Caco-2 (cell line): ENCODE measurements around the gene ZNF407. TPM values are rescaled to one million over a fixed set of nuclear protein-coding genes. Genes with fewer than 3 reads are reported as not detected.

Source experiments
- BruUV-seq: library from RNA; stranded (reverse); fragments of 400-500 nt; replicated peaks from 2 replicates; lab custom pipeline; 2021; lab: Mats Ljungman, UMichigan
- CTCF ChIA-PET: fragments of 300-600 bp; sonication (Branson Sonifier 250); formaldehyde crosslinking; loops from one replicate; lab custom pipeline; 2022; ENCODE audit warnings: antibody characterized with exemption; lab: Charles Lee
- POLR2A ChIA-PET: fragments of 300-600 bp; sonication (Branson Sonifier 250); formaldehyde crosslinking; loops from one replicate; lab custom pipeline; 2022; ENCODE audit warnings: antibody characterized with exemption; lab: Charles Lee
- DNase-seq, 2 experiments: peaks; one replicate each; pipeline versions ENCODE4 v3.0.0 to v3.0.0-alpha.2; 2020 to 2022
- H3K27me3 ChIP-seq: replicated peaks from 2 replicates; pipeline ENCODE4 v1.6.0; 2011; ENCODE audit warnings: low read length; ENCODE audit not compliant: control insufficient read depth, insufficient read depth
- H3K36me3 ChIP-seq: 2 replicates; pipeline ENCODE4 v1.5.1; 2011; ENCODE audit warnings: low read length; ENCODE audit not compliant: control insufficient read depth, insufficient read depth
- H3K4me1 ChIP-seq: fragments of 250-450 bp; sonication (Bioruptor Pico); 2 replicates; pipeline ENCODE4 v1.5.1; 2020; ENCODE audit warnings: mild to moderate bottlenecking
- H3K4me3 ChIP-seq: 2 replicates; pipeline ENCODE4 v1.5.1; 2011; ENCODE audit warnings: low read depth, mild to moderate bottlenecking, control low read depth, low read length
- H3K9me3 ChIP-seq: fragments of 250-450 bp; sonication (Bioruptor Pico); 2 replicates; pipeline ENCODE4 v1.5.1; 2020; ENCODE audit warnings: mild to moderate bottlenecking, moderate library complexity
- H3K27ac Mint-ChIP-seq: one replicate; pipeline ENCODE4 v1.8.0; 2022; ENCODE audit warnings: mixed read lengths; ENCODE audit not compliant: unreplicated experiment
- H3K27me3 Mint-ChIP-seq: one replicate; pipeline ENCODE4 v1.8.0; 2022; ENCODE audit warnings: mixed read lengths; ENCODE audit not compliant: insufficient read depth, unreplicated experiment
- H3K36me3 Mint-ChIP-seq: one replicate; pipeline ENCODE4 v1.8.0; 2022; ENCODE audit warnings: mild to moderate bottlenecking, mixed read lengths; ENCODE audit not compliant: insufficient read depth, unreplicated experiment
- H3K4me1 Mint-ChIP-seq: one replicate; pipeline ENCODE4 v1.8.0; 2022; ENCODE audit warnings: low read depth, mixed read lengths; ENCODE audit not compliant: unreplicated experiment
- H3K4me3 Mint-ChIP-seq: one replicate; pipeline ENCODE4 v1.8.0; 2022; ENCODE audit warnings: mild to moderate bottlenecking, moderate library complexity, mixed read lengths; ENCODE audit not compliant: unreplicated experiment
- H3K9me3 Mint-ChIP-seq: one replicate; pipeline ENCODE4 v1.8.0; 2022; ENCODE audit warnings: mixed read lengths; ENCODE audit not compliant: unreplicated experiment
- intact Hi-C: fragments of 100-400 bp; cut with micrococcal nuclease; formaldehyde crosslinking; loops from one replicate; pipeline ENCODE4 v1.10.0; 2022; ENCODE audit not compliant: unreplicated experiment
- total RNA-seq: library from RNA; stranded (reverse); gene quantifications from 2 replicates; pipeline ENCODE4 v1.2.3, GENCODE V29; 2022
- TF ChIP-seq, protein P1 (sequence below), 2 experiments: fragments of 200-600 bp in 1 of 2; IDR thresholded peaks; 1 replicate in 1 of 2; 2 replicates in 1 of 2; pipeline versions ENCODE4 v1.5.1 to v1.8.0; 2011 to 2022; ENCODE audit warnings: antibody characterized with exemption in 1 of 2, control low read depth in 1 of 2, inconsistent platforms in 1 of 2, low read depth in 1 of 2, low read length in 1 of 2, mild to moderate bottlenecking in 1 of 2, moderate library complexity in 1 of 2; ENCODE audit not compliant: insufficient read depth in 1 of 2, severe bottlenecking in 1 of 2, unreplicated experiment in 1 of 2

Gene ZNF407
- total RNA-seq, 1 experiment from 2014 or later: 4.7 TPM

DNA sequence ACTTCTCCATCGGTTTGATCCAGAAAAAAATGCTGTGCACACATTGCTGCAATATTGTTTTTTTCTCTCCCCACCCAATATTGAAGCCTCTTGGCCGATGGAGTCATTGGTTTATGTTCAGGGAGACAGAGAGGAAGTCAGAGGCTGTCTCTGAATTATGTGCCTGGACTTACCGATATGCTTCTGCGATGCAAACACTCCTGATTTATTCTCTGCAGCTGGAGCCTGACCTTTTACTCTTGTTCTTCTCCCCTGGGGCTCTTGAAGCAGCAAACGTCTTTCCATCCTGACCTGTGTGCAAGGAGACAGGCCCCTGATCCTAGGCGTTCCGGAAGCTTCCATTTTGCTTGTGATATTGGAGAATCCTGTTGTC is 511.6 kb downstream of the ZNF407 start:
- intact Hi-C loops: no loop called here
- H3K27me3 ChIP-seq: no peaks in the 10 kb centered on the region
- H3K4me3 ChIP-seq: no peak overlapping the region
- ChIA-PET CTCF (no interaction called here), POLR2A (no interaction called here)
- H3K4me1 Mint-ChIP-seq: no peaks in the 10 kb centered on the region
- no peak overlapping the region for H3K4me3 Mint-ChIP-seq
- no peak overlapping the region for H3K27ac Mint-ChIP-seq
- no peak for DNase-seq
- no peaks in the 10 kb centered on the region for H3K9me3 Mint-ChIP-seq
- no TSS peak for BruUV-seq
- H3K9me3 ChIP-seq: no peaks in the 10 kb centered on the region
- H3K36me3 Mint-ChIP-seq: no peaks in the 10 kb centered on the region
- TF ChIP-seq, protein P1, sequence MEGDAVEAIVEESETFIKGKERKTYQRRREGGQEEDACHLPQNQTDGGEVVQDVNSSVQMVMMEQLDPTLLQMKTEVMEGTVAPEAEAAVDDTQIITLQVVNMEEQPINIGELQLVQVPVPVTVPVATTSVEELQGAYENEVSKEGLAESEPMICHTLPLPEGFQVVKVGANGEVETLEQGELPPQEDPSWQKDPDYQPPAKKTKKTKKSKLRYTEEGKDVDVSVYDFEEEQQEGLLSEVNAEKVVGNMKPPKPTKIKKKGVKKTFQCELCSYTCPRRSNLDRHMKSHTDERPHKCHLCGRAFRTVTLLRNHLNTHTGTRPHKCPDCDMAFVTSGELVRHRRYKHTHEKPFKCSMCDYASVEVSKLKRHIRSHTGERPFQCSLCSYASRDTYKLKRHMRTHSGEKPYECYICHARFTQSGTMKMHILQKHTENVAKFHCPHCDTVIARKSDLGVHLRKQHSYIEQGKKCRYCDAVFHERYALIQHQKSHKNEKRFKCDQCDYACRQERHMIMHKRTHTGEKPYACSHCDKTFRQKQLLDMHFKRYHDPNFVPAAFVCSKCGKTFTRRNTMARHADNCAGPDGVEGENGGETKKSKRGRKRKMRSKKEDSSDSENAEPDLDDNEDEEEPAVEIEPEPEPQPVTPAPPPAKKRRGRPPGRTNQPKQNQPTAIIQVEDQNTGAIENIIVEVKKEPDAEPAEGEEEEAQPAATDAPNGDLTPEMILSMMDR (IDR thresholded peaks at IDR 0.05; ENCODE audit: insufficient read depth in 1 of 2, low read depth in 1 of 2, low read length in 1 of 2, severe bottlenecking in 1 of 2, unreplicated experiment in 1 of 2): no peak
- H3K36me3 ChIP-seq: no peaks in the 10 kb centered on the region
- no peaks in the 10 kb centered on the region for H3K27me3 Mint-ChIP-seq
- no peaks in the 10 kb centered on the region for H3K4me1 ChIP-seq

GRCh38 chr18:75109819-75110218 is 512.1 kb downstream of the ZNF407 start:
- CTCF ChIA-PET: no interaction called here
- no peak for DNase-seq
- TF ChIP-seq, protein P1 (IDR thresholded peaks at IDR 0.05; ENCODE audit: insufficient read depth in 1 of 2, low read depth in 1 of 2, low read length in 1 of 2, severe bottlenecking in 1 of 2, unreplicated experiment in 1 of 2): no peak
- H3K9me3 ChIP-seq: no peaks in the 10 kb centered on the region
- no peaks in the 10 kb centered on the region for H3K27me3 Mint-ChIP-seq
- no peaks in the 10 kb centered on the region for H3K9me3 Mint-ChIP-seq
- no peaks in the 10 kb centered on the region for H3K4me1 Mint-ChIP-seq
- H3K36me3 ChIP-seq: no peaks in the 10 kb centered on the region
- intact Hi-C loops: no loop called here
- BruUV-seq: no TSS peak
- no peak overlapping the region for H3K4me3 Mint-ChIP-seq
- no peaks in the 10 kb centered on the region for H3K4me1 ChIP-seq
- POLR2A ChIA-PET: no interaction called here
- H3K36me3 Mint-ChIP-seq: no peaks in the 10 kb centered on the region
- H3K27ac Mint-ChIP-seq: no peak overlapping the region
- H3K4me3 ChIP-seq: no peak overlapping the region
- H3K27me3 ChIP-seq: no peaks in the 10 kb centered on the region

GRCh38 chr18:75110311-75110710 is 512.6 kb downstream of the ZNF407 start:
- Mint-ChIP-seq H3K27me3 (no peaks in the 10 kb centered on the region), H3K9me3 (no peaks in the 10 kb centered on the region), H3K27ac (no peak overlapping the region), H3K4me1 (no peaks in the 10 kb centered on the region), H3K4me3 (no peak overlapping the region), H3K36me3 (no peaks in the 10 kb centered on the region)
- no peaks in the 10 kb centered on the region for H3K4me1 ChIP-seq
- H3K9me3 ChIP-seq: no peaks in the 10 kb centered on the region
- no peak overlapping the region for H3K4me3 ChIP-seq
- no TSS peak for BruUV-seq
- H3K27me3 ChIP-seq: no peaks in the 10 kb centered on the region
- TF ChIP-seq, protein P1 (IDR thresholded peaks at IDR 0.05; ENCODE audit: insufficient read depth in 1 of 2, low read depth in 1 of 2, low read length in 1 of 2, severe bottlenecking in 1 of 2, unreplicated experiment in 1 of 2): no peak
- POLR2A ChIA-PET: no interaction called here
- intact Hi-C loops: no loop called here
- CTCF ChIA-PET: no interaction called here
- DNase-seq: no peak
- H3K36me3 ChIP-seq: no peaks in the 10 kb centered on the region
